HG03521 (cell line): ENCODE measurements around the gene ARHGAP10.
A peak's percentile ranks its signal among the peaks of the same experiment; 100 is the strongest.

ENCODE experiments used
- ATAC-seq: cut with Tn5 transposase; IDR thresholded peaks from one replicate; pipeline ENCODE4 v1.9.1; 2021; ENCODE audit warnings: mild to moderate bottlenecking, moderate library complexity; ENCODE audit not compliant: unreplicated experiment

The ARHGAP10 gene

GRCh38 chr4:147730333-147730732, 1.6 kb upstream of the ARHGAP10 start:
- ATAC-seq = no peak

- ATAC-seq = peak; percentile 28
These were observed 789 bp downstream of the ARHGAP10 start for GRCh38 chr4:147732518-147733235.

- ATAC-seq = no peak
These were observed 1.9 kb downstream of the ARHGAP10 start for GRCh38 chr4:147733716-147734344.

- ATAC-seq = no peak
These were observed 2.6 kb downstream of the ARHGAP10 start for GRCh38 chr4:147734496-147734895.

GRCh38 chr4:147735413-147736301, 3.8 kb downstream of the ARHGAP10 start:
- peak; percentile 29 for ATAC-seq

GRCh38 chr4:147736458-147736857, 4.6 kb downstream of the ARHGAP10 start:
- no peak for ATAC-seq

GRCh38 chr4:147737623-147738022, 5.7 kb downstream of the ARHGAP10 start:
- no peak for ATAC-seq

- no peak for ATAC-seq
These were observed 7.4 kb downstream of the ARHGAP10 start for GRCh38 chr4:147739239-147739823.

GRCh38 chr4:147740176-147740575, 8.3 kb downstream of the ARHGAP10 start:
- no peak for ATAC-seq

- no peak for ATAC-seq
These were observed 9.4 kb downstream of the ARHGAP10 start for GRCh38 chr4:147741190-147741788.

GRCh38 chr4:147747787-147748454, 16.0 kb downstream of the ARHGAP10 start:
- no peak for ATAC-seq

- peak; percentile 94 for ATAC-seq
These were observed 18.0 kb downstream of the ARHGAP10 start for GRCh38 chr4:147749811-147750321.

GRCh38 chr4:147753047-147753446, 21.2 kb downstream of the ARHGAP10 start:
- no peak for ATAC-seq

GRCh38 chr4:147754037-147754445, 22.2 kb downstream of the ARHGAP10 start:
- ATAC-seq = no peak

- no peak for ATAC-seq
These were observed 23.8 kb downstream of the ARHGAP10 start for GRCh38 chr4:147755561-147756295.

GRCh38 chr4:147756417-147756816, 24.5 kb downstream of the ARHGAP10 start:
- ATAC-seq = no peak

- ATAC-seq = no peak
These were observed 28.3 kb downstream of the ARHGAP10 start for GRCh38 chr4:147760176-147760575.

GRCh38 chr4:147760695-147761094, 28.8 kb downstream of the ARHGAP10 start:
- ATAC-seq = no peak

- peak; percentile 60 for ATAC-seq
These were observed 29.5 kb downstream of the ARHGAP10 start for GRCh38 chr4:147761218-147761883.
